GM19468 (cell line): ENCODE data around the gene CADPS.

Experiments
- ATAC-seq: cut with Tn5 transposase; IDR thresholded peaks from one replicate; pipeline ENCODE4 v1.9.1; 2021; ENCODE audit warnings: mild to moderate bottlenecking, moderate library complexity, moderate number of reproducible peaks; ENCODE audit not compliant: unreplicated experiment; ENCODE audit errors: extremely low read depth

CADPS gene

GRCh38 chr3:62873761-62874710, 1.2 kb downstream of the CADPS start:
- no peak for ATAC-seq

DNA sequence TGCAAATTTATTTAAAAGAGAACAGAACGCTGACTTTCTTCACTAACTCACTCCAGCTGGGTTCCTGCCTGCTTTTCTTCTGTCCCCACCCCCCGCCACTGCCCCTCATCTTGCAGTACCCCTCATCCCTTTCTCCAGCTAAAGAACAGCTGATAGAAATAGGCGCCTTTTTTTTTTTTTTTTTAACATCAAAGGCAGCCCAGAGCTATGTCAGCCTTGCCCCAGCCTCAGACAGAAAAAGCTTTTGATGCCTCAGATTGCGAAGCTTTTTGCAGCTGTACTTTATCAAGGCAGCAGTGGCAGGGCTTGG, 1.8 kb downstream of the CADPS start:
- no peak for ATAC-seq

DNA sequence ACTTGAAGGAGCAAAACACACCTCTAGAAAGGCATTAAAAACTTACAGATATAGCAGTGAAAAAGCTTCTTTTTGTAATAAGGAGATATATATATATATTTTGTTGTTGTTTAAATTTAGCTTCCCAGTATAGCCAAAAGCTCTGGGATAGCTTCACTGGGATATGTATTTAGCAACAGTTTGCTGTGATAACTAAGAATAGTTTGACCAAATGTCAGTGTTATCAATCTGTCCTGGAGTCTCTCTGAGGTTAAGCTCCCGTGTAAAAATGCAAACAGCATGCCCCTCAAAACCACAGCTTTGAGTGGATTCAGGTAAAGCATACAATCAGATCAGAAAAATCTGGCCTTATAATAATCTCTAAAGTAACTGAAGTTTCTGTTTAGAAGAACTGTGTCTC, 2.9 kb downstream of the CADPS start:
- no peak for ATAC-seq

- ATAC-seq = no peak
Measured at GRCh38 chr3:62870321-62870720, 4.9 kb downstream of the CADPS start.

GRCh38 chr3:62863648-62864047, 11.6 kb downstream of the CADPS start:
- no peak for ATAC-seq

DNA sequence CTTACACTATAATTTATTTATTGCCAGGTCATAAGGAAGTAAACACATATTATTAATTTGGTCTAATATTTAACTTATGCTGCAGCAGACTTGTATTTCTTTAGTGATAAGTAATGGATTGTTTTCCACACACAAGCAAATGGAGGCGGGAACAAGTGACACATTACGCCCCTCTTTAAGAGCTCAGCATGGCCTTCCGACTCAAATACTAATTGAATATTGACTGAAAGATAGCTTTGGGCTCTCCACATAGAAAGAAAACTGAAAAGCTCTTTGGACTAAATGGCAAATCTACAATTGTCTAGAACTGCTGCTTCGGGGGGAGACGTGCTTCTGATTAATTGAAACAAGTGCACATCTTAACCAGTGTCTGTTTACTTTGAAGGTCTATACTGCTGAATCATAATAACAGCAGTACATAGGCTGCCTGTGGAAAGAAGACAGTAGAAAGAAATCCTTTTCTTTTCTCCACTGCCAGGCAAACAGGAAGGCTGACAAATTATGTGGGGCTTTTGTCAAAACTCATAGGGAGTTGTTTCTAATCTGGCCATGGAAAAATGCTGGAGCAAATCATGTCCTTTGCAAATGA, 15.9 kb downstream of the CADPS start:
- no peak for ATAC-seq

DNA sequence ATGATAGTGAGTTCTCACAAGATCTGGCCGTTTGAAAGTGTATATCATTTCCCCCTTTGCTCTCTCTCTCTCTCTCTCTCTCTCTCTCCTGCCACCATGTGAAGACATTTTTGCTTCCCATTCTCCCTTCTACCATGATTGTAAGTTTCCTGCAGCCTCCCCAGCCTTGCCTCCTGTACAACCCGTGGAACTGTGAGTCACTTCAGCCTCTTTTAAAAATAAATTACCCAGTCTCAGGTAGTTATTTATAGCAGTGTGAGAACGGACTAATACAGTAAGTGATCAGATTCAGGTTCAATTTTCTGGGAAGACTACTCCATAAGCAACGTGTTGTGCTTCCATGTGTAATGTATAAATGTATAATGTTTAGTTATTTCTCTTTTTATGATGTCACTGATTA, 29.2 kb downstream of the CADPS start:
- no peak for ATAC-seq

GRCh38 chr3:62843508-62843907, 31.7 kb downstream of the CADPS start:
- ATAC-seq = no peak

GRCh38 chr3:62839748-62840147, 35.5 kb downstream of the CADPS start:
- ATAC-seq = no peak

GRCh38 chr3:62837145-62837787, 38.0 kb downstream of the CADPS start:
- no peak for ATAC-seq

DNA sequence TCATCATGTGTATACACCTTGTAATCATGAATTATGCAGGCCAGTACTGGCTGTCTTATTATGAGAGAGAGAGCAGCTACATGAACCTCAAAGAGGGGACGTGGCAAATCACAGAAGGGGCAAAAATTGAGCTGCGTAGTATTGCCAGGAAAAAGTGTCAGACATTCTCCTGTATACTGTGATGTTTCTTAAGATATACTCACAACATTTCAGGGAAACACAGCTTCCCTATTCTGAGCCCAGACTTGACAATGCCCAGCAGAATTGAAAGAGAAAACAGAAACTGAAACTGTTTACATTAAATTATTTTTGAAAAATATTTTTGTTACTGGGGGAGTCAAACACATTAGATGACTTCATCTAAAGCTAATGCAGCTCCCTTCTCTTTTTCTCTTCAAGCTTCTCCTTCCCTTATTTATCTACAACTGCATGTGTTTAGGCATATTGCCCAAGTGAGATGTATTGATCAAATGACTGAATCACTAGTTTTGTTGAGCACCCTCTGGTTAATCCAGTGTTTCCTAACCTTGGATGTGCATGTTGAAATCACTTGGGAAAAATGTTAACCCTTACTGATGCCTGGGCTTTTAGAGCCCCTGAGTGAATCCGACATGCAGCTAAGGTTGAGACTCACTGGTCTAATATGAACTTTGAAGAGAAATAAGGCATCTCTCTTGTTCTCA, 39.5 kb downstream of the CADPS start:
- ATAC-seq = peak; percentile 47

DNA sequence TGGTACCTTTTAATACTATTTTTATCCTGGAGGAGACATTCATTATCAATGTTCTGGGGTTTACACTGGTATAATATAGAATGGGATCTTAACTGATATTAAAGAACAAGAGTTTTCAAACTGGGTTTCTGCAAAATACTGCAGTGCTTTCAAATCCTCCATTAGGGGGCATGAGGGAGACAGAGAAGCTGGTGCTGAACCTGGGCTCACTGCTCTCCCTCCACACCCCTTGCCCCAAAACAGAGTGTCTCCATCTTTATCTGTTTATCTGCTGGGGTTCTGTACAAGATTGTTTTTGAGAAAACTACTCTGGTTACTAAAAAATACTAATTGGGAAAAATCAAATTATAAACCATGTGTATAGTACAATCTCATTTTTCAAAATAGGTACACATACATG, 41.7 kb downstream of the CADPS start:
- no peak for ATAC-seq

DNA sequence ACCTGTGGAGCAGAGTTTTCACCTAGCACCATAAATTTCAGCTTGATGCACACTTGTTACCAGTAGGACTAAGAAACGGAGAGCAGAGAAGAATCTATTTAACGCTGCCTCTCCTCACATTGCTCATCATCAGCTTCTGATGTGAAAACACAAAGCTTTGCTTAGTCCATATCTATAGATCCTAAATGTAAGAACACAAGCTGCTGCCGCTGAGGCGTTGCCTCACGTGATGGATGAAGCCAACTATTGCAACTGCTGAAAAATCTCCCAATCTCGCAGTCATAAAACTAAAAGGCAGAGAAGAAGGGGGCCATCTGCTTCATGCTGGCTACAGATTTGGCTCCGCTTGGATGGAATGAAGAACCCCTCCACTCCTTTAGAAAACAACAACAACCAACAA, 42.7 kb downstream of the CADPS start:
- no peak for ATAC-seq

GRCh38 chr3:62830727-62831322, 44.4 kb downstream of the CADPS start:
- ATAC-seq = no peak

GRCh38 chr3:62827550-62827949, 47.7 kb downstream of the CADPS start:
- no peak for ATAC-seq

GRCh38 chr3:62824965-62825592, 50.1 kb downstream of the CADPS start:
- no peak for ATAC-seq

GRCh38 chr3:62823461-62824050, 51.7 kb downstream of the CADPS start:
- ATAC-seq = no peak

GRCh38 chr3:62822905-62823304, 52.3 kb downstream of the CADPS start:
- ATAC-seq = no peak

DNA sequence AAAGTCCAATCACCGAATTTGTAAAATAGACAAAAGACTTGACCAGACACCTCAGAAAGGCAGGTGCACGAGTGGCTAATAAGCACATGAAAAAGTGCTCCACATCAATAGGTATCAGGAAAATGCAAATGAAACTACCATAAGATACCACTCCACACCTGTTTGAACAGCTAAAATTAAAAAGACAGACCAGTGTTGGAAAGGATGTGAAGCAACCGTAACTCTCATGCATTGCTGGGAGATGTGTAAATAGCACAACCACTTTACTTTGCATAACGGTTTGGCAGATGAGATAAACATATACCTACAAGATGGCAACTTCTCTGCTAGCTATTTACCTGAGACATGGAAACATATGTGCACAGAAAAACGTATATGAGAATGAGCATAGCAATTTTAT, 56.9 kb downstream of the CADPS start:
- ATAC-seq = peak; percentile 96

- ATAC-seq = no peak
Measured at GRCh38 chr3:62817678-62818077, 57.5 kb downstream of the CADPS start.
